WTC11 (cell line): ENCODE data around the gene RAD23B. TPM values are rescaled to one million over a fixed set of nuclear protein-coding genes. Genes with fewer than 3 reads are reported as not detected.

Experiments used
- ATAC-seq: fragments of 200-7000 bp; cut with Tn5 transposase; 2 replicates; pipeline ENCODE4 v1.10.0; 2021; ENCODE audit warnings: mild to moderate bottlenecking, moderate library complexity
- CTCF ChIA-PET: fragments of 300-600 bp; sonication (Branson Sonifier 250); formaldehyde crosslinking; loops from one replicate; lab custom pipeline; 2021; ENCODE audit warnings: antibody characterized with exemption; lab: Charles Lee
- POLR2A ChIA-PET: fragments of 350-600 bp; sonication (Branson Sonifier 250); formaldehyde crosslinking; loops from one replicate; lab custom pipeline; 2021; ENCODE audit warnings: antibody characterized with exemption; lab: Charles Lee
- DNase-seq: peaks from one replicate; pipeline ENCODE4 v3.0.0; 2021; ENCODE audit warnings: low spot score
- H3K27ac Mint-ChIP-seq: 2 replicates; pipeline ENCODE4 v1.8.0; 2021; ENCODE audit warnings: mixed read lengths
- H3K27me3 Mint-ChIP-seq: 2 replicates; pipeline ENCODE4 v1.8.0; 2021; ENCODE audit warnings: low read depth, mild to moderate bottlenecking, moderate library complexity, mixed read lengths
- H3K36me3 Mint-ChIP-seq: 2 replicates; pipeline ENCODE4 v1.8.0; 2021; ENCODE audit warnings: mixed read lengths
- H3K4me1 Mint-ChIP-seq: 2 replicates; pipeline ENCODE4 v1.8.0; 2022; ENCODE audit warnings: mixed read lengths
- H3K4me3 Mint-ChIP-seq: 2 replicates; pipeline ENCODE4 v1.8.0; 2021; ENCODE audit warnings: mild to moderate bottlenecking, moderate library complexity, mixed read lengths
- H3K9me3 Mint-ChIP-seq: 2 replicates; pipeline ENCODE4 v1.8.0; 2021; ENCODE audit warnings: mixed read lengths
- AR ChIP-seq: fragments of 250-450 bp; sonication (Bioruptor Pico); IDR thresholded peaks from 2 replicates; pipeline ENCODE4 v1.9.0; 2021; ENCODE audit warnings: mild to moderate bottlenecking
- ATF3 ChIP-seq: sonication (generic); formaldehyde crosslinking; conservative IDR thresholded peaks from 2 replicates; pipeline ENCODE4 v1.8.1; 2022; ENCODE audit warnings: mild to moderate bottlenecking, missing genetic modification reagents
- E2F5 ChIP-seq: sonication (generic); formaldehyde crosslinking; IDR thresholded peaks from 2 replicates; pipeline ENCODE4 v1.8.1; 2022; ENCODE audit warnings: mild to moderate bottlenecking, moderate library complexity, missing genetic modification reagents
- EMX1 ChIP-seq: fragments of 250-450 bp; sonication (Bioruptor Pico); IDR thresholded peaks from 2 replicates; pipeline ENCODE4 v1.8.0; 2021; ENCODE audit warnings: mild to moderate bottlenecking
- FOXP4 ChIP-seq: sonication (generic); formaldehyde crosslinking; IDR thresholded peaks from 2 replicates; pipeline ENCODE4 v1.8.0; 2022; ENCODE audit warnings: mild to moderate bottlenecking, missing genetic modification reagents
- KAT7 ChIP-seq: sonication (generic); formaldehyde crosslinking; IDR thresholded peaks from 2 replicates; pipeline ENCODE4 v1.8.1; 2023; ENCODE audit warnings: missing genetic modification reagents, mild to moderate bottlenecking, borderline replicate concordance
- MAX ChIP-seq: sonication (generic); formaldehyde crosslinking; IDR thresholded peaks from 2 replicates; pipeline ENCODE4 v1.8.0; 2022; ENCODE audit warnings: mild to moderate bottlenecking, missing genetic modification reagents
- MYBL2 ChIP-seq: sonication (generic); formaldehyde crosslinking; IDR thresholded peaks from 2 replicates; pipeline ENCODE4 v1.8.1; 2023; ENCODE audit warnings: mild to moderate bottlenecking, moderate library complexity, missing genetic modification reagents
- NR3C1 ChIP-seq: sonication (generic); formaldehyde crosslinking; conservative IDR thresholded peaks from 2 replicates; pipeline ENCODE4 v1.8.1; 2023; ENCODE audit warnings: low read depth, mild to moderate bottlenecking, missing genetic modification reagents
- PRRX2 ChIP-seq: fragments of 250-450 bp; sonication (Bioruptor Pico); IDR thresholded peaks from 2 replicates; pipeline ENCODE4 v1.8.0; 2021; ENCODE audit warnings: mild to moderate bottlenecking
- SP1 ChIP-seq: sonication (generic); formaldehyde crosslinking; conservative IDR thresholded peaks from 2 replicates; pipeline ENCODE4 v1.8.1; 2022; ENCODE audit warnings: missing genetic modification reagents
- STAT6 ChIP-seq: sonication (generic); formaldehyde crosslinking; conservative IDR thresholded peaks from 2 replicates; pipeline ENCODE4 v1.8.1; 2023; ENCODE audit warnings: mild to moderate bottlenecking, low read depth, missing genetic modification reagents, moderate library complexity
- TCF7 ChIP-seq: sonication (generic); formaldehyde crosslinking; IDR thresholded peaks from 2 replicates; pipeline ENCODE4 v1.8.0; 2022; ENCODE audit warnings: mild to moderate bottlenecking, low read depth, missing genetic modification reagents, moderate library complexity
- USF1 ChIP-seq: sonication (generic); formaldehyde crosslinking; IDR thresholded peaks from 2 replicates; pipeline ENCODE4 v1.8.0; 2022; ENCODE audit warnings: mild to moderate bottlenecking, missing genetic modification reagents
- USF2 ChIP-seq: sonication (generic); formaldehyde crosslinking; IDR thresholded peaks from 2 replicates; pipeline ENCODE4 v1.8.1; 2023; ENCODE audit warnings: mild to moderate bottlenecking, missing genetic modification reagents, moderate library complexity
- ZBTB43 ChIP-seq: sonication (generic); formaldehyde crosslinking; IDR thresholded peaks from 2 replicates; pipeline ENCODE4 v1.8.1; 2023; ENCODE audit warnings: mild to moderate bottlenecking, missing genetic modification reagents
- ZNF138 ChIP-seq: sonication (generic); formaldehyde crosslinking; conservative IDR thresholded peaks from 2 replicates; pipeline ENCODE4 v1.8.1; 2022; ENCODE audit warnings: mild to moderate bottlenecking, moderate library complexity, missing genetic modification reagents
- ZNF396 ChIP-seq: fragments of 250-450 bp; sonication (Bioruptor Pico); IDR thresholded peaks from 2 replicates; pipeline ENCODE4 v1.8.0; 2021; ENCODE audit warnings: mild to moderate bottlenecking, moderate library complexity, borderline replicate concordance
- ZNF671 ChIP-seq: fragments of 250-450 bp; sonication (Bioruptor Pico); IDR thresholded peaks from 2 replicates; pipeline ENCODE4 v1.8.0; 2021; ENCODE audit warnings: mild to moderate bottlenecking
- total RNA-seq: library from RNA; stranded (reverse); gene quantifications from 3 replicates; pipeline ENCODE4 v1.2.3, GENCODE V29; 2021

The RAD23B gene
- total RNA-seq, 1 experiment from 2014 or later: 150 TPM

GRCh38 chr9:107328510-107328909 is 45.4 kb downstream of the RAD23B start:
- no peak overlapping the region for H3K4me3 Mint-ChIP-seq
- no peaks in the 10 kb centered on the region for H3K27me3 Mint-ChIP-seq
- H3K9me3 Mint-ChIP-seq: no peaks in the 10 kb centered on the region
- CTCF ChIA-PET: interaction anchor here (1.6 kb wide), 1 partner anchor 12 kb away, joined by 9 read pairs; no protein-coding TSS in a partner anchor
- no peak for ATAC-seq
- POLR2A ChIA-PET: no interaction called here
- no peak overlapping the region for H3K27ac Mint-ChIP-seq
- no peak for DNase-seq
- TF ChIP-seq KAT7 (CRISPR knock-in tag) (no peak), USF2 (no peak), ZNF396 (CRISPR knock-in tag) (no peak), E2F5 (CRISPR knock-in tag) (no peak), NR3C1 (CRISPR knock-in tag) (no peak), STAT6 (no peak), MAX (CRISPR knock-in tag) (no peak), ZBTB43 (CRISPR knock-in tag) (no peak), MYBL2 (CRISPR knock-in tag) (no peak), AR (CRISPR knock-in tag) (no peak), PRRX2 (CRISPR knock-in tag) (no peak), EMX1 (CRISPR knock-in tag) (no peak), TCF7 (CRISPR knock-in tag) (no peak), SP1 (CRISPR knock-in tag) (no peak), ZNF138 (CRISPR knock-in tag) (no peak), ZNF671 (no peak), USF1 (CRISPR knock-in tag) (no peak), ATF3 (CRISPR knock-in tag) (no peak), FOXP4 (no peak)
- TF ChIP-seq, all 79 proteins: peak for 0
- H3K4me1 Mint-ChIP-seq: peaks cover 5% of the 10 kb centered on the region; the same call in 1 of the 2 replicates
- H3K36me3 Mint-ChIP-seq: peaks cover 89% of the 10 kb centered on the region
